Inferior parietal cortex (tissue), 1 donor: ENCODE measurements around the gene XKR7.
"Not testable (repeated sequence)": the region's sequence is repeated elsewhere in the genome, so short reads cannot be mapped to it uniquely, and the experiment has no call there.

Source experiments
- DNase-seq: peaks from one replicate; pipeline ENCODE4 v3.0.0-alpha.2; 2016; ENCODE audit errors: extremely low spot score

The XKR7 gene

DNA sequence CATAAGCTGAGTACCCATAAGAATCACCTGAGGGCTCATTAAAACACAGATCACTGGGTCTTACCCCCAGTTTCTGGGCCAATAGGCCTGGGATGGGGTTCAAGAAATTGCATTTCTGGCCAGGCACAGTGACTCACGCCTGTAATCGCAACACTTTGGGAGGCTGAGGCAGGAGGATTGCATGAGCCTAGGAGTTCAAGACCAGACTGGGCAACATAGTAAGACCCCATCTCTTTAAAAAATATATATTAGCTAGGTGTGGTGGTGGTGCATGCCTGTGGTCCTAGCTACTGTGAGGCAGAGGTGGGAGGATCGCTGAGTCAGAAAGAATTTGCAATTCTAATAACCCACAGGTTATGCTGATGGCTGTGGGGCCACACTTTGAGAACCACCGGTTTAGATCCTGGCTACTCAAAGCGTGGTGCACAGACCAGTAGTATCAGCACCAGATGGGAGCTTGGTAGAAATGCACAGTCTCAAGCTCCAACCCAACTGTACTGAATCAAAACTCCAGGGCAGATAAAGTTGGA is 44.3 kb downstream of the XKR7 start:
- DNase-seq, result no peak

DNA sequence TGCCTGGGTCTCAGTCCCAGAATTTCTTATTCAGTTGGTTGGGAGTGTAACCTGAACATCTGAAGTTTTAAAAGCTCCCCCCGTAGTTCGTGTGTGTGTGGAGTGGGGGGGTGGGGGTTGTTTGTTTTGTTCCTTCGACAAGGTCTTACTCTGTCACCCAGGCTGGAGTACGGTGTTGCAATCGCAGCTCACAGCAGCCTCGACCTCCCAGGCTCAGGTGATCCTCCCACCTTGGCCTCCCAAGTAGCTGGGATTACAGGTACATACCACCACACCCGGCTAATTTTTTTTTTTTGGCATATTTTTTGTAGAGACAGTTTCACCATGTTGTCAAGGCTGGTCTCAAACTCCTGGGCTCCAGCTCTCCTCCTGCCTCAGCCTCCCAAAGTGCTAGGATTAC is 45.4 kb downstream of the XKR7 start:
- DNase-seq, result no peak

GRCh38 chr20:32017711-32018251 is 49.8 kb downstream of the XKR7 start:
- DNase-seq, result no peak

GRCh38 chr20:32018269-32019155 is 50.6 kb downstream of the XKR7 start:
- DNase-seq, result no peak

DNA sequence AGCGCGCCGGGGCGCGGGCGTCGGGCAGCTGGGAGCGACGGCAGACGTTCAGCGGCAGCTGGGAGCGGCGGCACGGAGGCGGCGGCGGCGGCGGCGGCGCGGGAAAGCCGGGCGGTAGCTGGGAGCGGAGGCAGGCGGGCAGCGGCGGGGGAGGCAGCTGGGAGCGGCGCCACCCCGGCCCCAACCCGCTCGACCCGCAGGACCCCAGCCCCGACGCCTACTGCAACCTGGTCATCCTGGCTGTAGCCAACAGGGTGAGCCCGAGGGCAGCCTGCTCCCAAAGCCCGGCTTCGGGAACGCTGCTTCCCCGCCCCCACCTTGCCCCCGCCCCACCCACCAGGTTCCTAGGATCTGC is 51.2 kb downstream of the XKR7 start:
- no peak for DNase-seq

GRCh38 chr20:32019563-32020463 is 51.9 kb downstream of the XKR7 start:
- DNase-seq, result no peak

GRCh38 chr20:32021091-32021490 is 53.1 kb downstream of the XKR7 start:
- no peak for DNase-seq

DNA sequence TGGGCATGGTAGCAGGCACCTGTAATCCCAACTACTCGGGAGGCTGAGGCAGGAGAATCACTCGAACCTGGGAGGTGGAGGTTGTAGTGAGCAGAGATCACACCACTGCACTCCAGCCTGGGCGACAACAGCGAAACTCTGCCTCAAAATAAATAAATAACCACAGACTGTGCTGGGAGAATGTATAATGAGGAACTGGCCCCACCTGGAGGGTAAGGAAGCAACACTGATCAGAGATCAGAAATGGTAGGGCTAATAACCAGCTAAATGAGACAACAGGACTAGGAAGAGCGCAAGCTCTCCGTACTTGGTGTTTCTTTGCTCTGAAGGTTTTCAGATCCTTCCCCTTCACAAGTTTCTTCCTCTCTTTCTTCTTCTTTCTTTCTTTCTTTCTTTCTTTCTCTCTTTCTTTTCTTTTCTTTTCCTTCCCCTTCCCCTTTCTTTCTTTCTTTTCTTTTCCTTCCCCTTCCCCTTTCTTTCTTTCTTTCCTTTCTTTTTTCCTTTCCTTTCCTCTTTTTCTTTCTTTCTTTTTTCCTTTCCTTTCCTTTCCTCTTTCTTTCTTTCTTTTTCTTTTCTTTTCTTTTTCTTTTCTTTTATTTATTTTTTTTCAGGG is 56.8 kb downstream of the XKR7 start:
- DNase-seq, result no peak

GRCh38 chr20:32027643-32028042 is 59.7 kb downstream of the XKR7 start:
- DNase-seq, result no peak

DNA sequence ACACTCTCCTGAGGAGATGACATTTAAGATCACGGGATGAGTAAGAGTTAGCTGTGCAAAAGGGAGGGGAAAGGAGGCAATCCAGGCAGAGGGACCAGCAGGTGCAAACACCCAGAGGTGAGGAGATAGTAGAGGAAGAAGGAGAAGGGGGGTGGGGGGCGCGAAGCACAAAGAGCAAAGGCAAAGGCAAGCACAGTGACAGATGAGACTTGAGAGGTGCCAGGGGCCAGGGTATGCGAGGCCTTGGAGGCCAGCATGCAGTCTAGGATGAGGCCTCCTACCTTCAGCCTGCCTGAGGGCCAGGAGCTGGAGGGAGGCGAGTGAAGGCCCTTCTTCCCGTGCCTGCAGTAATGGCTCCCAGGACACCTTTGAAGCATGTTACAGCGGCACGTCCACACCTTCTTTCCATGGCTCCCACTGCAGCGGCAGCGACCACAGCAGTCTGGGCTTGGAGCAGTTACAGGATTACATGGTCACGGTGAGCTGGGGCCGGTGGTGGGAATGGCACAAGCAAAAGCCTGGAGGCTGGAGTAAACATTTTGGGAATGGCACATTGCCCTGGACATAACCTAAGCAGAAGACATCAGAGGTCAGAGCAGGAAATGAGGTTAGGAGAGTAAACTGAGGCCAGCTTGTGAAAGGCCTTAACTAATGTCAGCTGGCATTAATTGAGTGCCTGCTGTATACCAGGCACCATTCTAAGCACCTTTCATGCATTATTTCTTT is 60.9 kb downstream of the XKR7 start:
- no peak for DNase-seq

- DNase-seq, result no peak
Measured at GRCh38 chr20:32029561-32029960, 61.6 kb downstream of the XKR7 start.

- peak; percentile 77 for DNase-seq
Measured at GRCh38 chr20:32031007-32031958, 63.3 kb downstream of the XKR7 start.

GRCh38 chr20:32033316-32033715 is 65.4 kb downstream of the XKR7 start:
- no peak for DNase-seq

- not testable (repeated sequence) for DNase-seq
Measured at GRCh38 chr20:32033721-32034120, 65.8 kb downstream of the XKR7 start.

DNA sequence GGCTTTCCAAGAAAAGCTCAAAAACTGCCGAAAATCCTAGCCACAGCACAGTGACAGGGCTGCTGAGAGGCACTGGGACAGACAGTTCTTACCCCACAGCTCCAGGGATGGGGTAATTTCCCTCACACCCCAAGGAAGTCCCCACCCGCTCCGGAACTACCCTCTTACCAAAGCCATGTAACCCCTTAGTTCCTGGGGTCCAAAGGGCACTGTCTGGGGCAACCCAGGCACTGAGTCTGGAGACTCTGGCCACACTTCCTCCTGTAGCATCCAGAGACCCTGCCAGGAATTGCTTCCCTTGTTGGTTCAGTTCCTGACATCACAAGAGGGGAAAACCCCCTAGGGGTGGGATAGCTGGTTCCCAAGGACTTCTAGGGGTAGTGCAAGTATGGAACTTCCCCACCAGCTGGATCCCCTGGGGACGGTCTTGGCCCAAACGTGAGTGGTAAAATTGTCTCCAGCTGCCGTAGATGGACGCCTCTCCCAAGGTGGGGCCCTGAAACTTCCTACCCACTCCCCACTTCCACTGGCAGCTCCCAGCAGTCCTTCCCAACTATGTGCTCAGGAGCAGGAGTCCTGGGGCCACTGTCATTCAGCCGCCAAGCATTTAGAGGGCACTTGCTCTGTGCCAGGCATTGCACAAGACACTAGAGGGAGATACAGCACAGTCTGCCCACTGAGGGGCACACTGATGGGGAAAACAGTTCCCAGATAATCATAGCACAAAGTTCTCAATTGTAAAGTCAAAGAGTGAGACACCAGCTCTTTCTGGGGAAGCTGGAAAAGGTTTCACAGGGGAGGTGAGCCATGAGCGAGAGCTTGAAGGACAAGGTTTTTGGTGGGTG is 66.9 kb downstream of the XKR7 start:
- DNase-seq, result no peak

GRCh38 chr20:32035426-32035779 is 67.5 kb downstream of the XKR7 start:
- DNase-seq, result no peak

DNA sequence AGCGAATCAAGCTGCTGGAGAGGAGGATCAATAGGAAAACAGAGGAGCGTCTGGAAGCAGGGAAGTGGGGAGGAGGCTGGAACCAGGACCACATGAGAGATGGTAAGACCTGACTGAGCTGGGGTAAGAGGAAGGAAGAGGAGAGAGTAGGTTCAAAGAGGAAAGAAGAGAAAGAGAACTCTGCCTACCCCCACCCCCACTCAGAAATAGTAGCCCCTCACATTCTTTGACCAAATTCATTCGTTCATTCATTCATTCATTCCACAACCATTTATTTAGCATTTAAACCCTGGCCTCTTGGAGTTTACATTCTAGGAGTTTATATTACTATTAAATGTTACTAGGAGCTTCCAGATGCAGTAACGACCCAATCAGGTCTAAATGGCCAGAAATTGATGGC is 68.3 kb downstream of the XKR7 start:
- DNase-seq, result no peak

DNA sequence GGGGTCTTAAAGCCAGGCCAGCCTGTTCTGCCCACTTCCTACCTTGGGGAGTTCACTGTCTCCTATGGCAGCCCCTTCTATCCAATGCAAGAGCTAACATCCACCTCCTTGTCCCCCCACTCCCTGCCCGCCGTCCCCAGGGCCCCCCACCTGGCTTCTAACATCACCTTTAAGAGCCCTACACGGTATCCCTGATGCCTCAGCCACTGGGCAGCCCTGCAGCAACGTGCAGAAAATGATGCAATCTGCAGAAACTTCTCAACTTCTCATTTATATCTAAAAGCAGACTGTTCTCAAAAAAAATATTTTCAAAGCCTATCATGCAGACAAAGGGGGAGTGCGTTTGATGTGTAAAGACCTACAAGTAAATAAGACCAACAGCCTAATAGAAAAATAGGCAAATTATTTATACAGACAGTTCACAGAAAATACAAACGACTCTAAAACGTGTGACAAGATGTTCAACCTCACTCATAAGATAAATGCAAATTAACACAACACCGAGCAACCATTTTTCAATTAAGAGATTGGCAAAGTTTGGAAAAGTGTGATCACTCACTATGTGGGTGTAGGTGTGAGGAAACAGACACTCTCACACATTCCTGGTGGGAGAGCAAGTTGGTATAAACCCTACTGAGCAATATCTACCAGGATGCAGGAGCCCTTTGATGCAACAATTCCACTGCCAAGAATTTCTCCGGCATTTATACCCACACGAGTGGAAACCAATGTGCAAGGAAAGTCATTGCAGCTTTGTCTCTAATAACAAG is 69.0 kb downstream of the XKR7 start:
- peak; percentile 25 for DNase-seq
